DMS 273 (cell line): Measurements from ENCODE around the gene GIN1.
"Not testable (repeated sequence)": the region's sequence is repeated elsewhere in the genome, so short reads cannot be mapped to it uniquely, and the experiment has no call there.

Source experiments
- DNase-seq: peaks from one replicate; lab custom pipeline; 2025; ENCODE audit not compliant: unreplicated experiment; lab: John Stamatoyannopoulos, UW

Gene GIN1, protein sequence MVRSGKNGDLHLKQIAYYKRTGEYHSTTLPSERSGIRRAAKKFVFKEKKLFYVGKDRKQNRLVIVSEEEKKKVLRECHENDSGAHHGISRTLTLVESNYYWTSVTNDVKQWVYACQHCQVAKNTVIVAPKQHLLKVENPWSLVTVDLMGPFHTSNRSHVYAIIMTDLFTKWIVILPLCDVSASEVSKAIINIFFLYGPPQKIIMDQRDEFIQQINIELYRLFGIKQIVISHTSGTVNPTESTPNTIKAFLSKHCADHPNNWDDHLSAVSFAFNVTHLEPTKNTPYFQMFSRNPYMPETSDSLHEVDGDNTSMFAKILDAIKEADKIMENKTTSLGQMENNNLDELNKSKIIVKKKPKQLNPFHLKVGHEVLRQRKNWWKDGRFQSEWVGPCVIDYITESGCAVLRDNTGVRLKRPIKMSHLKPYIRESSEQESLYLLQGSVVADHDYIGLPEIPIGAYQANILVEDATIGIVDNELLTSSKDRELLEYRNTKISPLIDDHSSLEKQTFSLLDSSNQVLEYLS

DNA sequence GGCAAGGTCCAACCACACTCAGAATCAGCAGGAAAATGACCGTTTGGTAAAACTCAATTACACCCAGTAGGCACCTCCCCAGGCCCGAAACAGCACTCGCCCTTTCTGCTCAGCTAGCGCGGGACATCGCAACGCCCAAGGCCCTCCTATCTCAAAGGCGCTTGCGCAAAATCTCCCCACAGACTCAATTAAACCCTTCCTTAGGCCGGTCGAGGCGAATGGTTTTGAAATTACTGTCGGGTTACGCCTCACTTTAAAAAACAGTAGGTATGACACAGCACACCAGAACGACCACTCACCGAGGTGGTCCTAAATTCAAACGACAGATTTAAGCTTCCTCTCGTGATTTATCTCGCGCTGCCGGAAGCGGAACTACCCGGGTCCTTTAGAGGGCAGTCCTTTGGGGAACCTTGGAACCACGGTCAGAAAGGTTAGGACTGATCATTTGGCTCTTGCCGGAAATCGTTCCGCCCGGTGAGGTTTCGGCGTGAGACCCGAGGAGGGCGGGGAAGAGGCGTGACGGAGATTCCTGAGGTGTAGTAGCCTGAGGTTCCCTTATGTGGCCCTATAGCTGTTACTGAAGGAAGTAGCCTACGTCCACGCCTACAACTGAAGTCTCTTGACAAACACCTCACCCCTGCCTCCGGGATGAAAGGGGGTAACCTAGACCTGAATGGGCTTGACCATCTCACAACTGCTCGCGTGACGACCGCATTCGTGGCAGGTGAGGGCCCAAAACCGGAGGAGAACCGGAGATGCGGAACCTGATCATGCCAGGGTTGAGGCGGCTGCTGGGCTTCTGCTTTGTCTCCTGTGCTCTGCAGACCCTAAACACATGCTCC is at the start of gene GIN1, which contains the start of gene PPIP5K2:
Gene GIN1, minus strand, starts transcription at position 374 of the 842 bp plus-strand sequence. CDS start 11,431 bp downstream, outside the sequence.
Gene PPIP5K2, plus strand, starts transcription at position 537 of the 842 bp plus-strand sequence. CDS start 9,289 bp downstream, outside the sequence.
- peak; percentile 99 for DNase-seq

DNA sequence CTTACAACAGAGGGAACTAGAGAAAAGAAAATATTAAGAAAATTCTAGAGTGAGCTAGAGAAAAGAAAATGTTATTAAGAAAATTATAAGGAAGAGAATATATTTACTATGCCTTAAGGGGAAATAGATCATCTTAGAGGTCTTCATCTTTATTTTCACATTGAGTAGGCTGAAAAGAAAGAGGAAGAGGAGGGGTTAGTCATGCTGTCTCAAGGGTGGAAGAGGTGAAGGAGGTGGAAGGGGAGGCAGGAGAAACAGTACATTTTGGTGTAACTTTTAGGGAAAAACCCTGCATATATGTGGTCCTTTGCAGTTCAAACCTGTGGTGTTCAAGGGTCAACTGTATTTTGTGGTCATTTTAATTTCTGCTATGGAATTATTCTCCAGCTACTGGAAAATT is 46.8 kb upstream of the GIN1 start:
- DNase-seq, result no peak

DNA sequence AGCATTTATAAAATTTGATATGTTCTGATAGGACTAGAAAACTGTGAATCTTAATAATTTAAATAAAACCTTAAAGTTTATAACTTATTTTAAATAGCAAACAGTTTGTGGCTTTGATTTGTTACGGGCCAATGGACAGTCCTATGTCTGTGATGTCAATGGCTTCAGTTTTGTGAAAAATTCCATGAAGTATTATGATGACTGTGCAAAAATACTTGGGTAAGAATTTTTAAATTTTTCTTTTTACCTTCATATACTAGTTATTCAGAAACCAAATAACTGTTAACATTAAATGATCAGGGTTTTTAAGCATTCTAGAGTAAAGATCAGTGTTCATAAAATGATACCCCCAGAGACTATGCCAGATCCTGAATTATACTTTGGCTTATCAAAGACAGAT is 31.2 kb upstream of the GIN1 start:
- no peak for DNase-seq

DNA sequence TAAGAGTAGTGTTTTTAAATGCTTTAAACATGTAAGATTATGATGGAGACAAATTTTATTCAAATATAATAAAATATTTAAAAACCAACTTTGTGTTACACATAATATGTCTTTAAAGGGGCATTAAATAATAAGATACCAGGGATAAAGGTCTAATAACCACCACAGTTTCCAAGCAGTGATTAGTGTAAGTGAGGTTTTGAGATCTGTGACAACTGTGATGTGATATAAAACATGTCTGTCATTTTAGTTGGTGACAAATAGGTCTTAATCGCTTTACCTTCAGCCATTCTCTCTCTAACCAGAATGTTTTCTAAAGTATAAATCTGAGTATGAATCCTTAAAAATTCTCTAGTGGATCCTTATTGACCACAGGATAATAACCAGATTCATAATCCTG is 28.3 kb upstream of the GIN1 start:
- DNase-seq, result no peak

DNA sequence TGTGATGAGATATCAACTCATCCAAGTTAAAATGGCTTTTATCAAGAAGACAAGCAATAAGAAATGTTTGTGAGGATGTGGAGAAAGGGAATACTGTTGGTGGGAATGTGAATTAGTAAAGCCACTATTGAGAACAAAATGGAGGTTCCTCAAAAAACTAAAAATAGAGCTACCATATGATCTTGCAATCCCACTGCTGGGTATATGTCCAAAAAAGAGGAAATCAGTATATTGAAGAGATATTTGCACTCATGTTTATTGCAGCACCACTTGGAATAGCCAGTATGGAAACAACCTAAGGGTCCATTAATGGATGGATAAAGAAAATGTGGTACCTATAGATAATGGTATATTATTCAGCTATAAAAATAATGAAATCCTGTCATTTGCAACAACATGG is 25.3 kb upstream of the GIN1 start:
- no peak for DNase-seq

DNA sequence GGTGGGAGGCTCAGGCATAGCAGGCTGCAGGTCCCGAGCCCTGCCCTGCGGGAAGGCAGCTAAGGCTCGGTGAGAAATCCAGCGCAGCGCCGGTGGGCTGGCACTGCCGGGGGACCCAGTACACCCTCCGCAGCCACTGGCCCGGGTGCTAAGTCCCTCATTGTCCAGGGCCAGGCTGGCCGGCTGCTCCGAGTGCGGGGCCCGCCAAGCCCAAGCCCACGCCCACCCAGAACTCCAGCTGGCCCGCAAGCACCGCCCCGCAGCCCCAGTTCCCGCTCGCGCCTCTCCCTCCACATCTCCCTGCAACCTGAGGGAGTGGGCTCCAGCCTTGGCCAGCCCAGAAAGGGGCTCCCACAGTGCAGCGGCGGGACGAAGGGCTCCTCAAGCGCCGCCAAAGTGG is 22.2 kb upstream of the GIN1 start:
- not testable (repeated sequence) for DNase-seq

DNA sequence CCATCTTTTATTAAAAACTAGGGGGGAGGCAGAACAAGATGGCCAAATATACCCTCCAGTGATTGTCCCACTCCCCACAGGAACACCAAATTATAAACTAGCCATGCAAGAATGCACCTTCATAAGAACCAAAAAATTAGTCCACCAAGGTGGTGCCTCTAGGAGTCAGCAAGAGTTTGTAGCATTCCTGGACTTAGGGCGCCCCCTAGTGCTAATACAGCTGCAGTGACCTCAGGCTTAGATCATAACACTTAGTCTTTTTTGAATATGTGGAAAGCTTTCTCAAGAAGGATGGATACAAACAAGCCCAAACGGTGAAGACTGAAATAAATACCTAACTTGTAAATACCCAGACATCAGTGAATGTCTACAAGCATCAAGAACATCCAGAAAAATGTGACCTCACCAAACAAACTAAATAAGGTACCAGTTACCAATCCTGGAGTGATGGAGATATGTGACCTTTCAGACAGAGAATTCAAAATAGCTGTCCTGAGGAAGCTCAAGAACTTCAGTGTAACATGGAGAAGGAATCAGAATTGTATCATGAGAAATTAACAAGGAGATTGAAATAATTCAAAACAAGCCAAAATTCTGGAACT is 19.4 kb upstream of the GIN1 start:
- DNase-seq, result peak; percentile 86

DNA sequence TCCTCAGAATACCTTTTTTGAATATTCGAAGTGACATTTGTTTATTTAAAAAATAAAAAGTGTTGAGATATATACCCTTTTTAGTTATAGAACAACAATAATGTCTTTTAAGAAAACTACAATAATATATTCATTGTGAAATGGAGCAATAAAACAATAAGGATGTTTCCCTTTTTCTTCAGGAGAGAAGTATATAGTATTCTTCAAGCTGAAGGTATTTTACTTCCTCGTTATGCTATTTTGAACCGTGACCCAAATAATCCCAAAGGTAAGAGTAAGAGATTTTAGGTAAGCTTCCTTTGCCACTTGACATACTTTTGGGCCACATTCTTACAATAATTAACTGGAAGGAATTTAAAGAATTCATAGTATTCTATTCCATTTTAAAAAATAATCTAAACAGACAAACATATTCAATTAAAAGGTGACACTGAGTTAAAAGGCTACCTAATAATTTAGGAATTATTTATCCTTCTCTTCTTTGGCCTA is 18.3 kb upstream of the GIN1 start:
- DNase-seq, result no peak

DNA sequence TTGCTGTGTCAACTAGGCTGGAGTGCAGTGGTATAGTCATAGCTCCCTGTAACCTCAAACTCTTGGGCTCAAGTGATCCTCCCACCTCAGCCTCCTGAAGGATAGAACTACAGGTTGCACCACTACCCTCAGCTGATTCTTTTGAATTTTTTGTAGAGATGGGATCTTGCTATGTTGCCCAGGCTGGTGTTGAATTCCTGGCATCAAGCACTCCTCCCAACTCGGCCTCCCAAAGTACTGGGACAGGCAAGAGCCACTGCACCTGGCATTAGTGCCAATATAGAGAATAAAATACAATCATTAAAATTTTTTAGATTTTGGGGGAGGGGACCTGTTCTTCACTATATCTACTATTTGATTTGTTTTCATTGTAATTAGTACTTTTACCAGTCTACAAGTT is 15.5 kb upstream of the GIN1 start:
- DNase-seq, result no peak

DNA sequence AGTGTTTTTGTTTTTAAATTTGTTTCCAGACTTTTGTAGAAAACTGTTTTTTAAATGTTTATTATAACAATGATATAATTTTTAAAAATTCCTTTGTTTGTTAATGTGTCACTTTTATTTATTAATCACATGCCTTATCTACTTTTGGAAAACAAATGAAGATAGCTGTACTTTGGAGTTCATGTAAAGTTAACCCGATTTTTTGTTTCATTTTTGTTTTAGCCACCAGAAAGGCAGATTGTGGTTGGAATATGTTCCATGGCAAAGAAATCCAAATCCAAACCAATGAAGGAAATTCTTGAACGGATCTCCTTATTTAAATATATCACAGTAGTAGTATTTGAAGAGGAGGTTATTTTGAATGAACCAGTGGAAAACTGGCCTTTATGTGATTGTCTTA is 13.3 kb upstream of the GIN1 start:
- DNase-seq, result no peak

DNA sequence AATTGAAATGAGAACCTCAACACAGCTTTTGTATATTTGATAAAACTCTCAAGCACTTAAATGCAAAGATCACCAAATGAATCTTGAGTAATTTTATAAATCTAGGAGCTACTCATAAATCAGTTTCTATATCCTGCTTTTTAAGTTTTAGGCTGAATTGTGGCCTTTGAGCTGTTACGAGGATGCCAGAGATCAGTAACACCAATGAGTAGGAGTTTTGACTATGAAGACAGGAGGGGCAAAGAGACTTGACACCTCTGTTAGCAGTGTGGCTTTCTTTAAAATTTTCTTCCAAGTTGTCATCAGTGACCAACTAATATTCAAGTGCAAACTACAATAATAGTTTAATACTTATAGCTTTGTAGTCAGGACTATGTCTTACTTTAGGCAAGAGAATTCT is 12.7 kb upstream of the GIN1 start:
- DNase-seq, result no peak

DNA sequence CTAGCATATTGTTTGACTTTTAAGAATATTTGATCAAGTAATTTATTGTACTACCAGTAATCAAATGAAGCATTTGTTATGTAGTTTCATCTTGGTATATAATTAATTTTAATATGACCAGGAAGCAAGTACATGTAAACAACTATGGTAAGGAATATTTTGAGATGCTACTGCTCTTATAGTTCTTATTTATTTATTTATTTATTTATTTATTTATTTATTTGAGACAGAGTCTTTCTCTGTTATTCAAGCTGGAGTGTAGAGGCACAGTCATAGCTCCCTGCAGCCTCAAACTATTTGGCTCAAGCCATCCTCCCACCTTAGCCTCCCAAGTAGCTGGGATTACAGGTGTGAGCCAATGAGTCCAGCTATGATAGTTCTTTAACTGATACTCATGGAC is 8.3 kb upstream of the GIN1 start:
- no peak for DNase-seq

DNA sequence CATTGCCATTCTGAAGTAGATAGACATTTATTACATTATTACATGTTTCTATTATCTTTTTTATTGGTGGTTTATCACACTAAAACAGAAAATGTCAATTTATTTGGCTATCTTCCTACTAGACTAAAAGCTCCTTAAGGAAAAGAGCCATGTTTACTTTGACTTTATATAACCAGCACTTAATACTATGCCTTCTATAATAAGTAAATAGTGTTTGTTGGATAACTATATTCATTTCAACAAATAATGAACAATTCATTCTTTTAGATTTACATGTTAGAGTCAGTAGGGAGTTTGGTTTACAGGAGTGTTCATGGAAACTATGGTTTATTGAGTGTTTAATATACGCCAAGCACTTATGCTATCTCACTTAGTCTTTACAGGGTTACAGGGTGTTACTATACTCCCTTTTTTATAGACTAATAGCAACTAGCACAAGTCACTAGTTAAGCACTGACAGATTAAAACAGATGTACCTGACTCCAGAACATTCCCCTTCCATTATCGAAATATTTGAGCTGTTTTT is 7.4 kb upstream of the GIN1 start:
- no peak for DNase-seq

DNA sequence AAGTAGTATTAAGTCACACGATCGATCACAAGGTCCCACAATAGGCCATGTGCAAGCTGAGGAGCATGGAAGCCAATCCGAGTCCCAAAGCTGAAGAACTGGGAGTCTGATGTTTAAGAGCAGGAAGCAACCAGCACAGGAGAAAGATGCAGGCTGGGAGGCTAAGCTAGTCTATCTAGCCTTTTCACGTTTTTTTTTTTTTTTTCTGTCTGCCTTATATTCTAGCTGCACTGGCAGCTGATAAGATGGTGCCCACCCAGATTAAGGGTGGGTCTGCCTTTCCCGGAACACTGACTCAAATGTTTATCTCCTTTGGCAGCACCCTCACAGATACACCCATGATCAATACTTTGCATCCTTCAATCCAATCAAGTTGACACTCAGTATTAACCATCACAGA is 6.6 kb upstream of the GIN1 start:
- DNase-seq, result no peak

DNA sequence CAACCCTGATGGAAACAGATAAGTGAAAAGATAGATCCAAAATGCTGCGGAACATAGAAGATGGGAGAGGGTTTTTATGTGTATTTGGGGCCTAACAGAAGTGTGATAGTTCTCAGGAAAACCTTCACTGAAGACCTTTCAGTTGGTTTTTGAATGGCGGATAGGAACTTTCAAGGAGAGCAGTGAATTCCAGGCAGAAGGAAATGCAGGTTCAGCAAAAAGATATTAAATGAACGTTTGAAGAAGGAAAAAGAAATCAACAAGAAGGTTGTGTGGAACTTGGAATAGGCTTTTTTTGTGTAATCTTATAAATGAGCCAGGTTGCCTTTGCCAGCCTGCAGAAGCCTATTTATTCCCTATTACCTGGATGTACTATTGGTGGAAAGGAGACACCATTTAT is 2.3 kb upstream of the GIN1 start:
- no peak for DNase-seq

DNA sequence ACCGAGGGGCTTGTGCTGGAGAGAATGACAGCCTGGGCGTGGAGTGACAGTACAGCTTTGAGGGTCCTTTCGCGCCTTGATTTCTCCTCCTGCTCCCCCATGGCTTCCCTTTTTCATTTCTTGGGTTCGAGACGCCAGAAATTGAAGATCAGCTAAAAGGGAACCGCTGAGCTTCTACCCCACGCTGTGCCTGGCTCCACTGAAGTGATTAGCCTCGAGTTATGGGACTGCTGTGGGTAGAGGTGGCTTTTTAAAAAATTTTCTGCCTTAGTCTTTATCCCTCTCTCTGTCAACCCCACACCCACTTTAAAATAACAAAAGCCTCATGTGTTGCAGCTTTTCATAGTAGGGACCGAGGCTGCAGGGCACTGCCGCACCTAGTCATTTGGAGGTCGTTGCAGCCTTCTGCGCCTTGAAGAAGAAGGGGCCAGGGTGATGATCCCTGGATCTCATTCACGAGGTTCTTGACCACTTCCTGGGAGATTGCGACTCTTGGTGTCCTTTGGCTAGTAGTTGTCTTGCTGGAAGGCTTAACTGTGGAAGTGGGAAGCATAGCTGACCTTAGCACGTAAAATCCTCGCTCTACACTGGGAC is 766 bp upstream of the GIN1 start:
- peak; percentile 63 for DNase-seq

DNA sequence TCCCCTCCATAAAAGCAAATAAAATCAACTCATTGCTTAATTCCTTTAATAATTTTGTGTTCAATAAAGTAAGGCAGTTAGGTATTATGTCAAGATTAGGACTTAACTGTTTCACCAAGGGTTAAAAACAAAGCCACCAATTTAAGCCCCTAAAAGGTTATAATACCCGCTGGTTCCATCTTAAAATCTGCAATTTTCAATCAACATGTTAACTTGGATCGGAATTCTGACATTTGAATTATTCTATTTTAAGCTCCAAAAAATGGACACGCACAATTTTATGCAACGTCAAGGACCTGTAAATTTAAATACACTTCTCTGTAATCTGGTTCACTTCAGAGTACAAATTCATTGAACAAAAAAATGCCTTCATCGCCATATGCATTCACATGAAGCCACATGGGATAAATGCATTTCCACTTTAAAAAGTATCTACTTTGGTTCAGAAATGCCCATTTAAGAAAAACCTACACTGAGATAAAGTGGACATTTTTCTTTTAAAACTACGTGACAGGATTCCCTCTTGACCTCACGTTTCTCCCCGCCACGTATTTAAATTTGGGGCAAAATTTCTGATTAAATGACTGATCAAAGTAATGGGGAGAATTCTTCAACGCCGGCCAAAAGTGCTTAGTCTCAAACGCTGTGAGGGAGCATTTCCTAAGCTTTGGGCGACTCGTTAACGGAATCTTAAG is 721 bp downstream of the GIN1 start:
- peak; percentile 69 for DNase-seq

DNA sequence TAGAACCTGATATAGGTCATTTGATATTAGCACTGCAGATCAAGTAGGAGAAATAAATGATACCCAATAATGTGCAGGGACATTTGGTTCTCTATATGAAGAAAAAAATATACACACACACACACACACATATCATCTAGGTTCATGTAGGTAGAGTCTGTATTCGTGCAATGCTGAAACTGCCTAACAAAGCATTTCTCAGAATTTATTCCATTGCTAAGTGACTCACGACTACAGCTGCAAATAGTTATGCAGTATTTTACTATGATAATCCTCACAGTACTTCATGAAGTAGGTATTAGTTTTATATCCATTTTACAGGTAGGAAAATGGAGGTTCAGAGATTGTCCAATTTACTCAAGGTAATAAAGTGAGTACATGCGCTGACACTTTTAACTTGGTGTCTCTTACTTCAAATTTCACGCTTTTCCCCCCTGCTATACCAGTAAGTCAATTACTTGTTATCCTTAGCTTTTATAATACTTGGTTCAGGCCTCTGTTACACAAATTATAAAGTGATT is 2.4 kb downstream of the GIN1 start:
- DNase-seq, result no peak

DNA sequence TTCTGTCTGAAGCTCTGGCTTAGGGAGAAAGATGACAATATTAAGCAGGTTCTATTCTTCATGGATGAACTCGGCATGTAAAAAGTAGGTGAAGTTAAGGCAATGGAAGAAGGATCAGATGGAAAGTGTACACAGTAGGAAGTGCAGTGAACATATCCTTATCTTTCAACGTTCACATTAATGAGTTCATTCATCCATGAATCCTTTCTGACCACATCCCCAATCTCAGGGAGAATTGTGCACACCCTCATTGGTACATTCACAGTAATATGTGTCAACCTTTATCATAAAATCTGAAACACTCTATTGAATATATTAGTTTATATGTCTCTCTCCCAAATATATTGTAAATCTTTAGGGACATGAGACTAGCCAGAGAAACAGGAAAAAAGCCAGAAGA is 5.5 kb downstream of the GIN1 start:
- no peak for DNase-seq

DNA sequence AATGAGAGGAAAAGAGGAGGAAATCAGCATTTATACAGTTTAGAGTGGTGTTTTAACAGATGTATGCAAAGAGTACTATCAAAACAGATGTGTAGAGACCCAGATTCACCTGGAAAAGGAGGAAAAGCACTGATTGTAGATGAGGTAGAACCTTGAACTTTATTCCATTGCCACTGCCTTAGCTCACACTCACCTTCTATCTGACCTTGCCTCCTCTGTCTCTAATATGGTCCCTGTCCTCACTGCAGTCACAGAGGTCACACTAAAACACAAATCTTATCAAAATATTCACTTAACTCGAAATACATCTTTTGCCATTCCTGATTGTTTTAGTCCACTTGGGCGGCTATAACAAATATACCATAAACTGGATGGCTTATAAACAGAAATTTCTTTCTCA is 7.0 kb downstream of the GIN1 start:
- DNase-seq, result no peak
